Body of pancreas (tissue), 4 donors: ENCODE results near the gene ATP7B. TPM values are rescaled to one million over a fixed set of nuclear protein-coding genes. Genes with fewer than 3 reads are reported as not detected.

Experiments
- ATAC-seq: fragments of 150-250 bp; one replicate; pipeline ENCODE4 v1.9.1; 2016
- DNase-seq, 4 donors: peaks; one replicate each; pipeline ENCODE4 v3.0.0-alpha.2; 2019
- H3K27ac ChIP-seq, 4 donors: fragments of 200-600 bp; sonication (generic); 1 replicate in 3 of 4; 2 replicates in 1 of 4; pipeline versions ENCODE4 v1.5.1 to v1.6.1; 2016 to 2019; ENCODE audit warnings: mild to moderate bottlenecking in 1 of 4, mixed read lengths in 1 of 4, moderate library complexity in 1 of 4
- H3K27me3 ChIP-seq, 2 donors: fragments of 200-600 bp; sonication (generic); one replicate each; pipeline ENCODE4 v1.6.0; 2016; ENCODE audit warnings: mild to moderate bottlenecking in 1 of 2
- H3K36me3 ChIP-seq, 2 donors: fragments of 200-600 bp; sonication (generic); replicated peaks in 1 of 2; 2 replicates each; pipeline ENCODE4 v1.5.1; 2016; ENCODE audit warnings: low read depth in 2 of 2; ENCODE audit not compliant: insufficient read depth in 1 of 2
- H3K4me1 ChIP-seq: fragments of 200-600 bp; sonication (generic); one replicate; pipeline ENCODE4 v1.6.0; 2016
- H3K4me3 ChIP-seq, 2 donors: fragments of 200-600 bp; sonication (generic); 1 replicate in 1 of 2; 2 replicates in 1 of 2; pipeline ENCODE4 v1.5.1; 2016 to 2019
- H3K9me3 ChIP-seq, 3 donors: fragments of 200-600 bp; sonication (generic); 1 replicate in 2 of 3; 2 replicates in 1 of 3; pipeline ENCODE4 v1.5.1; 2016
- POLR2A ChIP-seq, 3 donors: fragments of 450-650 bp; IDR thresholded peaks; one replicate each; pipeline ENCODE4 v1.6.1; 2016; ENCODE audit warnings: antibody characterized with exemption in 3 of 3, mild to moderate bottlenecking in 2 of 3
- WGBS, 2 donors: methylation state at CpG; one replicate each; pipeline ENCODE4 v1.1.5; 2017; 5-methylcytosine and 5-hydroxymethylcytosine counted together
- intact Hi-C: fragments of 100-400 bp; cut with DNase I; formaldehyde crosslinking; loops from one replicate; pipeline ENCODE4 v1.15.1; 2023
- total RNA-seq, 2 donors: library from RNA; depleted of rRNA; stranded (reverse); fragments of >200 nt; gene quantifications; one replicate each; pipeline ENCODE4 v1.1.0, GENCODE V29; 2016
- TF ChIP-seq, protein P1 (sequence below), 7 experiments: fragments of 450-650 bp in 4 of 7; fragments of 200-600 bp in 3 of 7; sonication (generic) in 3 of 7; IDR thresholded peaks; one replicate each; pipeline ENCODE4 v1.5.1; 2016 to 2019; ENCODE audit warnings: antibody characterized with exemption in 7 of 7

ATP7B gene
- total RNA-seq, 2 donors from 2014 or later = 5.7 to 6.9 TPM

DNA sequence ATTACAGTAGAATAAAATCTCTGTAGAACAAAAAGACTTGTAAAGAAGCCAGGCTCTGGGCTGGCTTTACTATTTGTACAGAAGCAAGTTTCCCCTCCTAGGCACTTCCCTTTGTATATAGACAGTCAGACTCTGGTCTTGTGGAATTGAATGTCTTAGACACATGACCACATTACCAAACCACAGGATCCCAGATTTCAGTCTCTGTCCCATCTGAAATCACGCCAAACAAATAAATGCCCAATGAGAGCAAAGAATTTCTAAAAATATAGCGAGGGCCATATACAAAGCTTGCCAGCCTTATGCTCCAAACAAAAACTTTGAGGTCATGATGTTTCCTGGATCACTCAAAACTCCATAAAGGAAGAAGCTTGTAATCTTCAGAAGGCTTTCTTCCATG lies 125.6 kb downstream of the ATP7B start:
- intact Hi-C loops = no loop called here

DNA sequence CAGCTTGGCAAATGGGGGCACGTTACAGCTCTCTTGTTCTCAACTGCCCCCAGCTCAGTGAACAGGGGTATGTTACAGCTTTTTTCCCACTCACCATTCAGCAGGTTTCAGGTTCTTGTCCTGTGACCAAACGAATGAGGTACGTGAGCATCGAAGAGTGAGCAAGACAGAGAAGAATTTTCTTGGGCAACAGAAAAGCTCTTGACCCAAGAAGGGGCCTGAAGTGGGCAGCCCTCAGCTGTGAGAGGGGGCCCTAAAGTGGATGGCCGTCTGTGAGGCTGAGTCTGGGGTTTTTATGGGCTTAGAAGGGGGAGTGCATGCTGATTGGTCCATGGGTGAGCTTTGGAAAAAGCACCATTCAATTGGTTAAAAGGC lies 128.0 kb downstream of the ATP7B start:
- DNase-seq (no peak), ATAC-seq (no peak)
- intact Hi-C loops = no loop called here
- no peak for TF ChIP-seq POLR2A (IDR thresholded peaks at IDR 0.05)
- TF ChIP-seq, protein P1, sequence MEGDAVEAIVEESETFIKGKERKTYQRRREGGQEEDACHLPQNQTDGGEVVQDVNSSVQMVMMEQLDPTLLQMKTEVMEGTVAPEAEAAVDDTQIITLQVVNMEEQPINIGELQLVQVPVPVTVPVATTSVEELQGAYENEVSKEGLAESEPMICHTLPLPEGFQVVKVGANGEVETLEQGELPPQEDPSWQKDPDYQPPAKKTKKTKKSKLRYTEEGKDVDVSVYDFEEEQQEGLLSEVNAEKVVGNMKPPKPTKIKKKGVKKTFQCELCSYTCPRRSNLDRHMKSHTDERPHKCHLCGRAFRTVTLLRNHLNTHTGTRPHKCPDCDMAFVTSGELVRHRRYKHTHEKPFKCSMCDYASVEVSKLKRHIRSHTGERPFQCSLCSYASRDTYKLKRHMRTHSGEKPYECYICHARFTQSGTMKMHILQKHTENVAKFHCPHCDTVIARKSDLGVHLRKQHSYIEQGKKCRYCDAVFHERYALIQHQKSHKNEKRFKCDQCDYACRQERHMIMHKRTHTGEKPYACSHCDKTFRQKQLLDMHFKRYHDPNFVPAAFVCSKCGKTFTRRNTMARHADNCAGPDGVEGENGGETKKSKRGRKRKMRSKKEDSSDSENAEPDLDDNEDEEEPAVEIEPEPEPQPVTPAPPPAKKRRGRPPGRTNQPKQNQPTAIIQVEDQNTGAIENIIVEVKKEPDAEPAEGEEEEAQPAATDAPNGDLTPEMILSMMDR (IDR thresholded peaks at IDR 0.05) = no peak
- H3K27me3 ChIP-seq = no peaks in the 10 kb centered on the region
- H3K4me1 ChIP-seq = no peaks in the 10 kb centered on the region
- no peaks in the 10 kb centered on the region for H3K36me3 ChIP-seq
- no peaks in the 10 kb centered on the region for H3K9me3 ChIP-seq
- no peak overlapping the region for H3K4me3 ChIP-seq
- H3K27ac ChIP-seq = no peak overlapping the region
- WGBS, 2 donors = 68 to 72% methylated on average over 5 of the region's 5 CpGs

More for the DNA sequence above, 125.6 kb downstream of the ATP7B start:
- DNase-seq (no peak), ATAC-seq (no peak)
- H3K4me1 ChIP-seq = no peaks in the 10 kb centered on the region
- TF ChIP-seq POLR2A (IDR thresholded peaks at IDR 0.05) = no peak
- TF ChIP-seq, protein P1 (IDR thresholded peaks at IDR 0.05) = no peak
- no peaks in the 10 kb centered on the region for H3K27me3 ChIP-seq
- no peak overlapping the region for H3K27ac ChIP-seq
- no peaks in the 10 kb centered on the region for H3K36me3 ChIP-seq
- H3K9me3 ChIP-seq = no peaks in the 10 kb centered on the region
- no peak overlapping the region for H3K4me3 ChIP-seq
- 90 to 93% methylated on average over 2 of the region's 2 CpGs for WGBS, 2 donors

Other genes with a start within 250 kb of the ATP7B start
- gene DHRS12, start 207.3 kb downstream of the ATP7B start, total RNA-seq = 10 to 100 TPM in 1 of 2 donors, 1 to 10 TPM in 1; 4.0 to 38.7 TPM
- not detected for gene TMEM272, start 166.3 kb downstream of the ATP7B start, total RNA-seq
- gene CCDC70, start 149.5 kb downstream of the ATP7B start, total RNA-seq = not detected
- 10 to 100 TPM in 1 of 2 donors, 1 to 10 TPM in 1; 9.2 to 16.1 TPM for gene ALG11, start 948 bp upstream of the ATP7B start, total RNA-seq
- 1 to 10 TPM; 9.6 to 9.9 TPM for gene UTP14C, start 13.2 kb upstream of the ATP7B start, total RNA-seq
- gene NEK5, start 117.6 kb upstream of the ATP7B start, total RNA-seq = under 1 TPM; 0.33 to 0.78 TPM
- gene NEK3, start 148.1 kb upstream of the ATP7B start, total RNA-seq = 10 to 100 TPM; 19.7 to 25.4 TPM